A549 (cell line): ENCODE data around the gene PADI6. TPM values are rescaled to one million over a fixed set of nuclear protein-coding genes. Genes with fewer than 3 reads are reported as not detected.
A peak's percentile ranks its signal among the peaks of the same experiment; 100 is the strongest.

ENCODE experiments used
- ATAC-seq, 2 experiments: fragments of 200-7000 bp in 1 of 2; fragments of >200 bp in 1 of 2; cut with Nextera tagmentation in 1 of 2; cut with Tn5 transposase in 1 of 2; 3 replicates each; pipeline versions ENCODE4 v1.8.0 to v1.9.1; 2018 to 2020; ENCODE audit warnings: mild to moderate bottlenecking in 1 of 2, moderate library complexity in 1 of 2
- CTCF ChIA-PET: fragments of 300-600 bp; sonication (Branson Sonifier 250); formaldehyde crosslinking; extraction: SDS; loops from one replicate; lab custom pipeline; 2021; ENCODE audit warnings: antibody characterized with exemption, inconsistent platforms; lab: Yijun Ruan, JAX
- POLR2A ChIA-PET: fragments of 350-600 bp; formaldehyde crosslinking; extraction: SDS; loops from one replicate; lab custom pipeline; 2021; ENCODE audit warnings: antibody characterized with exemption, inconsistent platforms; lab: Yijun Ruan, JAX
- DNase-seq, 2 experiments: peaks; one replicate each; pipeline versions ENCODE4 v3.0.0 to v3.0.0-alpha.2; 2011 to 2016; ENCODE audit warnings: low read depth in 1 of 2, low spot score in 1 of 2
- FAIRE-seq: peaks from 2 replicates; lab custom pipeline; 2011; peaks lifted over from hg19 to GRCh38; lab: Jason Lieb, UNC
- H3K27ac ChIP-seq, 2 experiments: fragments of >200 bp; sonication (Bioruptor Twin); formaldehyde crosslinking; 3 replicates each; pipeline ENCODE4 v1.5.1; 2016 to 2017
- H3K4me1 ChIP-seq: fragments of >200 bp; sonication (Bioruptor Twin); formaldehyde crosslinking; 3 replicates; pipeline ENCODE4 v1.6.1; 2016
- H3K4me2 ChIP-seq: fragments of >200 bp; sonication (Bioruptor Twin); formaldehyde crosslinking; 3 replicates; pipeline ENCODE4 v1.6.1; 2016
- H3K4me3 ChIP-seq: fragments of >200 bp; sonication (Bioruptor Twin); formaldehyde crosslinking; 3 replicates; pipeline ENCODE4 v1.5.1; 2016
- H3K9me3 ChIP-seq: fragments of >200 bp; sonication (Bioruptor Twin); formaldehyde crosslinking; 3 replicates; pipeline ENCODE4 v1.6.1; 2016
- CBX2 ChIP-seq: fragments of 200-600 bp; sonication (generic); IDR thresholded peaks from 2 replicates; pipeline ENCODE4 v1.6.1; 2016; ENCODE audit warnings: low read depth, mild to moderate bottlenecking, borderline replicate concordance
- CBX8 ChIP-seq: fragments of 200-600 bp; sonication (generic); IDR thresholded peaks from 2 replicates; pipeline ENCODE4 v1.6.1; 2016
- CHD2 ChIP-seq: fragments of 150-350 bp; IDR thresholded peaks from 2 replicates; pipeline ENCODE4 v1.6.1; 2014; ENCODE audit warnings: low read length; ENCODE audit not compliant: partially characterized antibody
- EHMT2 ChIP-seq: fragments of 200-600 bp; sonication (generic); IDR thresholded peaks from 2 replicates; pipeline ENCODE4 v1.6.1; 2016; ENCODE audit warnings: antibody characterized with exemption, low read depth, mild to moderate bottlenecking, moderate library complexity
- FOSL2 ChIP-seq, 2 experiments: fragments of 450-650 bp in 1 of 2; fragments of >200 bp in 1 of 2; sonication (Bioruptor Twin) in 1 of 2; formaldehyde crosslinking; IDR thresholded peaks; 2 replicates each; pipeline versions ENCODE4 v1.5.0 to v1.6.1; 2016 to 2020; ENCODE audit warnings: mild to moderate bottlenecking in 1 of 2, moderate library complexity in 1 of 2
- HDAC2 ChIP-seq: fragments of 200-600 bp; sonication (generic); IDR thresholded peaks from 2 replicates; pipeline ENCODE4 v1.6.1; 2016
- HOXA7 ChIP-seq: fragments of 250-450 bp; sonication (Bioruptor Pico); IDR thresholded peaks from 2 replicates; pipeline ENCODE4 v1.5.0; 2020; ENCODE audit warnings: mild to moderate bottlenecking, moderate library complexity
- HOXB13 ChIP-seq: fragments of 250-450 bp; sonication (Bioruptor Pico); IDR thresholded peaks from 2 replicates; pipeline ENCODE4 v1.5.0; 2020; ENCODE audit warnings: low read depth, mild to moderate bottlenecking, moderate library complexity
- JUNB ChIP-seq: fragments of >200 bp; sonication (Bioruptor Twin); formaldehyde crosslinking; IDR thresholded peaks from 2 replicates; pipeline ENCODE4 v1.6.1; 2016
- MAFK ChIP-seq: fragments of 450-650 bp; IDR thresholded peaks from 2 replicates; pipeline ENCODE4 v1.6.1; 2014; ENCODE audit not compliant: partially characterized antibody
- MYC ChIP-seq: IDR thresholded peaks from 2 replicates; pipeline ENCODE4 v1.6.1; 2012; ENCODE audit warnings: mild to moderate bottlenecking, inconsistent platforms, low read length, improper control_type of control experiment, borderline replicate concordance
- NFE2L2 ChIP-seq: fragments of 150-350 bp; conservative IDR thresholded peaks from 2 replicates; pipeline ENCODE4 v1.6.1; 2014; ENCODE audit warnings: low read length
- NR3C1 ChIP-seq: fragments of >200 bp; sonication (Bioruptor Twin); formaldehyde crosslinking; IDR thresholded peaks from 3 replicates; pipeline ENCODE4 v1.6.1; 2017
- POLR2AphosphoS2 ChIP-seq: conservative IDR thresholded peaks from 2 replicates; pipeline ENCODE4 v1.6.1; 2012; ENCODE audit warnings: low read length, improper control_type of control experiment, inconsistent platforms
- RAD21 ChIP-seq, 2 experiments: fragments of >200 bp in 1 of 2; sonication (Bioruptor Twin) in 1 of 2; formaldehyde crosslinking in 1 of 2; IDR thresholded peaks in 1 of 2; conservative IDR thresholded peaks in 1 of 2; 2 replicates in 1 of 2; 3 replicates in 1 of 2; pipeline ENCODE4 v1.6.1; 2012 to 2018; ENCODE audit warnings: inconsistent platforms in 1 of 2
- RARB ChIP-seq: fragments of 250-450 bp; sonication (Bioruptor Pico); IDR thresholded peaks from 2 replicates; pipeline ENCODE4 v1.8.0; 2021; ENCODE audit warnings: mild to moderate bottlenecking, moderate library complexity
- RFX5 ChIP-seq: fragments of 450-650 bp; IDR thresholded peaks from 2 replicates; pipeline ENCODE4 v1.7.1; 2014; ENCODE audit warnings: antibody characterized with exemption, mild to moderate bottlenecking, moderate library complexity
- TFCP2L1 ChIP-seq: fragments of 250-450 bp; sonication (Bioruptor Pico); IDR thresholded peaks from 2 replicates; pipeline ENCODE4 v1.5.0; 2021; ENCODE audit warnings: mild to moderate bottlenecking
- ZC3H11A ChIP-seq: fragments of 450-650 bp; IDR thresholded peaks from 2 replicates; pipeline ENCODE4 v1.6.1; 2014; ENCODE audit warnings: antibody characterized with exemption, mild to moderate bottlenecking
- ZSCAN20 ChIP-seq: fragments of 250-450 bp; sonication (Bioruptor Pico); IDR thresholded peaks from 2 replicates; pipeline ENCODE4 v1.8.0; 2022; ENCODE audit warnings: mild to moderate bottlenecking, moderate library complexity
- whole genome bisulfite sequencing: methylation state at CpG from one replicate; pipeline ENCODE4 v1.1.6; 2017; ENCODE audit errors: missing lambda C conversion rate; 5-methylcytosine and 5-hydroxymethylcytosine counted together
- polyA plus RNA-seq, 4 experiments: library from polyadenylated mRNA; depleted of rRNA in 3 of 4; stranded (reverse); fragments of >200 nt; fragmentation: RNase III in 1 of 4; extraction: RNeasy Plus Mini Kit Qiagen cat#74134 plus additional on column Dnase treatment in 1 of 4; gene quantifications; 2 replicates in 3 of 4; 3 replicates in 1 of 4; pipeline ENCODE4 v1.2.3, GENCODE V29; 2011 to 2017
- TF ChIP-seq, protein P1 (sequence below): fragments of >200 bp; sonication (Bioruptor Twin); formaldehyde crosslinking; IDR thresholded peaks from 3 replicates; pipeline ENCODE4 v1.6.1; 2016

The PADI6 gene
- polyA plus RNA-seq, 2 of the 4 experiments (the other 2 are of a cell fraction), result not detected

DNA sequence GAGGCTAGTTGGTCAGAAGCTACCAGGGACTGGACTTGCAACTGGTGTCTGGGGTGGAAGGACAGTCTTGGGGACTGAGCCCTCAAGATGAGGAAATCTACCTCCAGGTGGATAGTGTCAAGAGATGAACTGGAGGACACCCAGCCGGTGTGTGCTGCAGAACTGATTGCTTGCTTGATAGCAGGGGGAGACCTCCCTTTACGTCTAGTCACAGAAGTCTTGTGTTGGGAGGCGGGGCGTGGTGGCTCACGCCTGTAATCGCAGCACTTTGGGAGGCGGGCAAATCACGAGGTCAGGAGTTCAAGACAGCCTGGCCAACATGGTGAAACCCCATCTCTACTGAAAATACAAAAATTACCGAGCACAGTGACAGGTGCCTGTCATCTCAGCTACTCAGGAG, 62.6 kb downstream of the PADI6 start:
- Histone ChIP-seq H3K4me1 (peaks cover 13% of the 10 kb centered on the region; the same call in 2 of the 3 replicates), H3K9me3 (no peaks in the 10 kb centered on the region), H3K4me3 (no peak overlapping the region), H3K4me2 (no peak overlapping the region), H3K27ac (no peak overlapping the region)
- ChIA-PET POLR2A (no interaction called here), CTCF (no interaction called here)
- DNase-seq (no peak), ATAC-seq (no peak), FAIRE-seq (no peak)
- no peak for TF ChIP-seq MYC
- TF ChIP-seq JUNB, result no peak
- no peak for TF ChIP-seq RAD21 (conservative IDR thresholded peaks at IDR 0.05 in 1 of 2, IDR thresholded peaks at IDR 0.05 in 1 of 2)
- TF ChIP-seq, protein P1, sequence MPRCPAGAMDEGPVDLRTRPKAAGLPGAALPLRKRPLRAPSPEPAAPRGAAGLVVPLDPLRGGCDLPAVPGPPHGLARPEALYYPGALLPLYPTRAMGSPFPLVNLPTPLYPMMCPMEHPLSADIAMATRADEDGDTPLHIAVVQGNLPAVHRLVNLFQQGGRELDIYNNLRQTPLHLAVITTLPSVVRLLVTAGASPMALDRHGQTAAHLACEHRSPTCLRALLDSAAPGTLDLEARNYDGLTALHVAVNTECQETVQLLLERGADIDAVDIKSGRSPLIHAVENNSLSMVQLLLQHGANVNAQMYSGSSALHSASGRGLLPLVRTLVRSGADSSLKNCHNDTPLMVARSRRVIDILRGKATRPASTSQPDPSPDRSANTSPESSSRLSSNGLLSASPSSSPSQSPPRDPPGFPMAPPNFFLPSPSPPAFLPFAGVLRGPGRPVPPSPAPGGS, result no peak
- no peak for TF ChIP-seq ZSCAN20 (CRISPR knock-in tag)
- no peak for TF ChIP-seq HDAC2
- no peak for TF ChIP-seq NR3C1
- TF ChIP-seq CHD2, result no peak
- WGBS, result 87% methylated on average over 7 of the region's 9 CpGs

GRCh38 chr1:17436380-17437174, 64.6 kb downstream of the PADI6 start:
- Histone ChIP-seq H3K4me1 (peaks cover 28% of the 10 kb centered on the region), H3K27ac (peak overlapping the region; percentile 97 to 99), H3K9me3 (no peaks in the 10 kb centered on the region), H3K4me2 (peak overlapping the region; percentile 94), H3K4me3 (peak overlapping the region; percentile 98)
- 66% methylated on average over 13 of the region's 13 CpGs for WGBS
- no peak for FAIRE-seq
- no peak for DNase-seq
- ChIA-PET CTCF (interaction anchor here (1.4 to 1.9 kb wide), 3 partner anchors 10 to 1145 kb away, joined by 3 to 5 read pairs (median 3); no protein-coding TSS in a partner anchor), POLR2A (interaction anchor here (0.6 kb wide), 1 partner anchor 8 kb away, joined by 4 read pairs; no protein-coding TSS in a partner anchor)
- ATAC-seq, result no peak
- TF ChIP-seq CBX2 (no peak), RFX5 (no peak), HOXA7 (CRISPR knock-in tag) (no peak), MAFK (no peak), HOXB13 (no peak), TFCP2L1 (no peak), FOSL2 (IDR thresholded peaks at IDR 0.05) (no peak), FOSL2 (CRISPR knock-in tag; IDR thresholded peaks at IDR 0.05) (no peak)

GRCh38 chr1:17437260-17437579, 65.2 kb downstream of the PADI6 start:
- Histone ChIP-seq H3K4me2 (peak overlapping the region; percentile 94), H3K4me3 (peak overlapping the region; percentile 98)
- FAIRE-seq, result no peak
- DNase-seq, result no peak
- ATAC-seq, result no peak
- 3% methylated on average over 9 of the region's 9 CpGs for WGBS
- TF ChIP-seq NFE2L2 (no peak), ZC3H11A (no peak), CBX8 (no peak), RARB (CRISPR knock-in tag) (no peak), NR3C1 (no peak), POLR2AphosphoS2 (no peak), EHMT2 (no peak), HDAC2 (no peak)
- TF ChIP-seq, protein P1, result no peak
- TF ChIP-seq, all 56 proteins: peak for 0
- Histone ChIP-seq H3K4me1 (peaks cover 34% of the 10 kb centered on the region), H3K9me3 (no peaks in the 10 kb centered on the region), H3K27ac (peak overlapping the region; percentile 97 to 99)
- ChIA-PET POLR2A (no interaction called here), CTCF (interaction anchor here (1.2 kb wide), 1 partner anchor 17 kb away, joined by 3 read pairs; no protein-coding TSS in a partner anchor)
